SJCRH30 (cell line): Measurements from ENCODE around the gene EFHC2. TPM values are rescaled to one million over a fixed set of nuclear protein-coding genes. Genes with fewer than 3 reads are reported as not detected.
"Not testable (repeated sequence)": the region's sequence is repeated elsewhere in the genome, so short reads cannot be mapped to it uniquely, and the experiment has no call there.

Source experiments
- DNase-seq, 2 experiments: peaks; one replicate each; pipeline ENCODE4 v3.0.0-alpha.2; 2015 to 2020
- H3K27ac ChIP-seq: fragments of 250-450 bp; sonication (Bioruptor Pico); 2 replicates; pipeline ENCODE4 v1.5.1; 2020; ENCODE audit warnings: mild to moderate bottlenecking, moderate library complexity
- H3K27me3 ChIP-seq: fragments of 250-450 bp; sonication (Bioruptor Pico); 2 replicates; pipeline ENCODE4 v1.5.1; 2020; ENCODE audit warnings: mild to moderate bottlenecking, moderate library complexity
- H3K36me3 ChIP-seq: fragments of 250-450 bp; sonication (Bioruptor Pico); 2 replicates; pipeline ENCODE4 v1.5.1; 2020; ENCODE audit warnings: mild to moderate bottlenecking, moderate library complexity
- H3K4me1 ChIP-seq: fragments of 250-450 bp; sonication (Bioruptor Pico); 2 replicates; pipeline ENCODE4 v1.5.1; 2020; ENCODE audit warnings: mild to moderate bottlenecking, moderate library complexity
- H3K4me3 ChIP-seq: fragments of 250-450 bp; sonication (Bioruptor Pico); 2 replicates; pipeline ENCODE4 v1.5.1; 2020; ENCODE audit warnings: mild to moderate bottlenecking, moderate library complexity
- H3K9me3 ChIP-seq: fragments of 250-450 bp; sonication (Bioruptor Pico); replicated peaks from 2 replicates; pipeline ENCODE4 v1.5.1; 2020; ENCODE audit warnings: mild to moderate bottlenecking, moderate library complexity
- total RNA-seq: library from RNA; depleted of rRNA; stranded (reverse); fragments of >200 nt; shearing (Covaris generic); gene quantifications from 2 replicates; pipeline ENCODE4 v1.2.3, GENCODE V29; 2014

The EFHC2 gene
- total RNA-seq, 1 experiment from 2014 or later, result 0.04 TPM

DNA sequence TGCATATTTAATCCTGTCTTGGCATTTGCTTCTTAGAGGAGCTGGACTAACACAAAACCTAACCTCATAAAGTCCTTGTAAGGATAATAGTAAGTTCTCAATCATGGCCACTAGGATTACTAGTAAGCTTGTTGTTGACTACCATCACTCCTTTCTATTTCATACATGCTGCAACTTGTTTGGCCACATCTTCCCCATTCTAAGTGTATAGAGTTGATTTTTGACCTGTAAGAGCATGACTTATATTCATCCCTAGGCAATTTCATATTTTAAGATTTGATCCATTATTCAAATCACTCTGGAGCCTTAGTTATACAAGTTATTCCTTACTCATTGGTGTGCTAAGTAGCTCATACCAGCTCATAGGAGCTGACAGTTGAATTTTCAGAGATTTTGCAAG is 109.4 kb downstream of the EFHC2 start:
- Histone ChIP-seq H3K36me3 (no peaks in the 10 kb centered on the region), H3K27ac (no peak overlapping the region), H3K4me1 (no peaks in the 10 kb centered on the region), H3K9me3 (no peaks in the 10 kb centered on the region), H3K27me3 (no peaks in the 10 kb centered on the region), H3K4me3 (no peak overlapping the region)
- no peak for DNase-seq

DNA sequence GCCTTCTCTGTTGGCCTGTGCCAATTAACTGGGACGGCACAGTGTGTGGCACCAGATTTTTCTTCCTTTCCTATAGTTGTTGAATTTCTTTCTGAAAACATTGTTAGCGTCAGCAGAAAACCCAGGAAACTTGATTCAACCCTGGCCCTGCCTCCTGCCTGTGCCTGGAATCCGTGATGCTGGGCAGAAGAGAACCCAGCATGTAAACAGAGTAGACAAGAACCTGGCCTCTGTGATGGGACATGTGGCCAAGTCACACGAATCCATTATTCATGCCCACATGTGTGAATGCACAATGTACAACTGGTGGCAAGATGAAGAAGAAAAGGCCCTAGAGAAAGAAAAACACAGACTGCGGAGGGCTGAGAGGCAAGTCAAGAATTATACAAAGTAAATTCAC is 111.4 kb downstream of the EFHC2 start:
- Histone ChIP-seq H3K36me3 (no peaks in the 10 kb centered on the region), H3K4me1 (no peaks in the 10 kb centered on the region), H3K27ac (no peak overlapping the region), H3K9me3 (no peaks in the 10 kb centered on the region), H3K27me3 (no peaks in the 10 kb centered on the region), H3K4me3 (no peak overlapping the region)
- no peak for DNase-seq

DNA sequence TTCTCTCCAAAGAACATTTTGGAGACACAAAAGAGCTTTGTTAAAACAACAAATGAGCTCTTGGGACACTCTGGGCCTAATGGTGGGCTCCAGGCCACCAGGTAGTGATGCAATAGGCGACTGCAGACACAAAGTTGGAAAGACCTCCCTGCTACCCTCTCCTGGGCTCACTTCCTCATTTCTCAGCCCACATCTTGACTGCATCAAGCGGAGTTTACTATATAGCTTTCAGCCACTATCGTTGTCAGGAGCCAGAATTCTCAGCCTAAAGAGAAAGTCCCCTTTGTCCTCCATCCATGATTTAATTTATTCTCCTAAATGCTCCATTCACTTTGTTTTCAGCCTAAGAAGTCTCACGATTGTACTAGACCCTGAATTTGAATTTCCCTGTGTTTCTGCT is 114.9 kb downstream of the EFHC2 start:
- Histone ChIP-seq H3K9me3 (no peaks in the 10 kb centered on the region), H3K4me3 (no peak overlapping the region), H3K36me3 (no peaks in the 10 kb centered on the region), H3K27ac (no peak overlapping the region), H3K4me1 (no peaks in the 10 kb centered on the region), H3K27me3 (no peaks in the 10 kb centered on the region)
- DNase-seq, result no peak

DNA sequence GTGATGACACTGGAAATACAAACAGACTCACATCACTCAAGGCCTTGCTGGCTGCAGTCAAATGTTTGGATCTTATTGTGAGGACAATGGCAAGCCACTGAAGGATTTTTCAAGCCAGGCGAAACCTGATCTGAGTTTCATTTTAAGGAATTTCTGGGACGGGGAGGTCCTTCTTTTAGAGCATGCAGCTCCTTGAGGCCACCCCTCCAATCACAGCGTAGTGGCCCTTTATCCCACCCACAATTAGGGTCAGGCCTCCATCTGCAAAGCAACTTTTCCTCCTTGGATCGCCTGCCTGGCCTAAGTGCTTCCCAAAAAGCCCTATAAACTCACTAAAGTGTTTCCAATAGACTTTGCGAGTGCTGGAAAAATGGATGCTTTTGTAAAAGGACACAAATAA is 115.5 kb downstream of the EFHC2 start:
- H3K36me3 ChIP-seq, result no peaks in the 10 kb centered on the region

DNA sequence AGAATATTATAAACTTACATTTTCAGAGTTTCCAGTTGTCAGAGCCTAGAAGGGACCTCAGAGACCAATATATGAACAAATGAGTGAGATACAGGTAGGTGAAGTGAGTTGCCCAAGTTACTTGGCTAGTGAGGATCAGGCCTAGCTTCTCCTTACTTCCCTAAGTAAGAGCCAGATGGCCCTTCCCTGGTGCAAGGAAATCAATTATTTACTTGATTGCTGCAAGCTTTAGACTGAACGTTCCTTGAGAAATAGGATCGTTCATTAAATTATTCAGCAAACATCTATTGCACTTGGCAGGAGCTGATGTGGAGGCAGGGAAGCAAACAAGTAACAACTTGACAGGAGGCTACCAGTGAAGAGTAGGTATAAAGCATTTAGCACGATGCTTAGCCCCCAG is 117.8 kb downstream of the EFHC2 start:
- no peak for DNase-seq
- H3K4me3 ChIP-seq, result no peak overlapping the region
- no peak overlapping the region for H3K27ac ChIP-seq
- H3K36me3 ChIP-seq, result no peaks in the 10 kb centered on the region
- no peaks in the 10 kb centered on the region for H3K4me1 ChIP-seq
- no peaks in the 10 kb centered on the region for H3K9me3 ChIP-seq
- H3K27me3 ChIP-seq, result no peaks in the 10 kb centered on the region

More for the DNA sequence above, 115.5 kb downstream of the EFHC2 start:
- no peak overlapping the region for H3K4me3 ChIP-seq
- no peaks in the 10 kb centered on the region for H3K27me3 ChIP-seq
- H3K4me1 ChIP-seq, result no peaks in the 10 kb centered on the region
- no peak overlapping the region for H3K27ac ChIP-seq
- no peaks in the 10 kb centered on the region for H3K9me3 ChIP-seq
- DNase-seq, result no peak

DNA sequence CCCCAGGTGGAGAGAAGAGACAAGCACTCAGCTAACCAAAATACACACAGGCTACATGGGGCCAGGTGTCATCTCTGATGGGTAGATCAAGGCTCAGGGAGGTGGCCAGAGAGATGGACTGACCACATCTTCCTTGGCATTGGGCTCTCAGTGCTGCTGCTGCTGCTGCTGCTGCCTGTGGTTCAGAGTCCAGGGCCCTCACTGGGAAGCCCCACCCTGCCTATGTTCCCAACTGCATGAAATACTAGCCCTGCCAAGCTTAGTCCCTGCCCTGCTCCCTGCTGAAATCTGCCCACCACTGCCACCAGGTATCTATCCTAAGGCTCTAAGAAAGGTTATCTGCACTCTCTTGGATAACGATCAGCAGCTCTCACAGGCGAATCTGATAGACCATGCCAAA is 118.7 kb downstream of the EFHC2 start:
- Histone ChIP-seq H3K27ac (no peak overlapping the region), H3K36me3 (no peaks in the 10 kb centered on the region), H3K9me3 (no peaks in the 10 kb centered on the region), H3K27me3 (no peaks in the 10 kb centered on the region), H3K4me3 (no peak overlapping the region), H3K4me1 (no peaks in the 10 kb centered on the region)
- no peak for DNase-seq

DNA sequence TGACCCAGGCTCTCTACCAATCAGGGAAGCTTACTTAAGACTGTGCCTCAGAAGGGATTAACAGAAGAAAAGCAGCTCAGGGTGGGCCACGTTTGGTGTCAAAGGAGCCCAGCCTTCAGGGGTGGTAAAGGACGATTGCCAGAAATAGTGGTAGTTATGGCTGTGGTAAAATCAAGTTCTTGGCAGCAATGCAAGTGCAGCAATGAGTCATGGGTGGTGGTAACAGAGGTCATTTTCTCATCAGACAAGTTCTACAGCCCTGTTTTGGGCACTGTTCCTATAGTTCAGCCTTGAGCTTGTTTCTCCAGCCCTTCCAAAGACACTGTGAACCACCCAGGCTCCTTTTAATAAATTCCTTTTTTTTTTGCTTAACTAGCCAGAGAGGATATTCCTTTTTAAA is 120.3 kb downstream of the EFHC2 start:
- Histone ChIP-seq H3K27me3 (no peaks in the 10 kb centered on the region), H3K36me3 (no peaks in the 10 kb centered on the region), H3K4me1 (no peaks in the 10 kb centered on the region), H3K27ac (no peak overlapping the region), H3K9me3 (no peaks in the 10 kb centered on the region), H3K4me3 (no peak overlapping the region)
- DNase-seq, result no peak

DNA sequence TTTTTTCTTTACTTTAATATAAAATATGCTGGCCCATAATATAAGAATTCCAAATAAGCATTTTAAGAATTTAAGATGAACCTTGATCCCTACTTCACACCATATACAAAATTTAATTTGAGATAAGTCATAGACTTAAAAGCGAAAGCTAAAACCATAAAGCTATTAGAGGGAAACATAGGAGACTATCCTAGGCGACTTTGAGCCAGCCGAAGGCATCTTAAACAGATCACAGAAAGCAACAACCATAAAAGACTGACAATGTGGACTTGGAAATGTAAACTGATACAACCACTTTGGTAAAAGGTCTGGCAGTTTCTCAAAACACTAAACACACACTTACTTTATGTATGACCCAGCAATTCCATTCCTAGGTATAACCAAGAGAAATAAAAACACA is 125.0 kb downstream of the EFHC2 start:
- Histone ChIP-seq H3K27ac (no peak overlapping the region), H3K4me3 (no peak overlapping the region)
- no peak for DNase-seq

DNA sequence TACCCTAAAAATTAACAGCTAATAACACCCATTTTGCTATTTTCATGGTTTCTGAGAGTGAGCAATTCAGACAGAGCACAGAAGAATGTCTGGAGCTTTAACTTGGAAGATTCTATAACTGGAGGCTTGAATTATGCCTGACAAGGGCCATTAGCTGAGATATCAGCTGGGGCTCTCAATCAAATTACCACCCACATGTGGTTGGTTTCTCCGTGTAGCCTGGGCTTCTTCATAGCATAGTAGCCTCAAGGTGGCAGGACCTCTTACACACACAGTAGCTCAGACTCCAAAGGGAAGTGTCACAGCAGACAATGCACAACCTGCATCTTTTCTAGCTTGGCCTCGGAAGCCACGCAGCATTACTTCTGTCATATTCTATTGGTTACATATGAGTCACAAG is 127.3 kb downstream of the EFHC2 start:
- Histone ChIP-seq H3K4me3 (no peak overlapping the region), H3K27me3 (no peaks in the 10 kb centered on the region), H3K36me3 (no peaks in the 10 kb centered on the region), H3K27ac (no peak overlapping the region), H3K9me3 (no peaks in the 10 kb centered on the region), H3K4me1 (no peaks in the 10 kb centered on the region)
- DNase-seq, result peak in 1 of 2 experiments; percentile 4

More for the DNA sequence above, 125.0 kb downstream of the EFHC2 start:
- no peaks in the 10 kb centered on the region for H3K4me1 ChIP-seq
- no peaks in the 10 kb centered on the region for H3K9me3 ChIP-seq
- no peaks in the 10 kb centered on the region for H3K36me3 ChIP-seq
- no peaks in the 10 kb centered on the region for H3K27me3 ChIP-seq

DNA sequence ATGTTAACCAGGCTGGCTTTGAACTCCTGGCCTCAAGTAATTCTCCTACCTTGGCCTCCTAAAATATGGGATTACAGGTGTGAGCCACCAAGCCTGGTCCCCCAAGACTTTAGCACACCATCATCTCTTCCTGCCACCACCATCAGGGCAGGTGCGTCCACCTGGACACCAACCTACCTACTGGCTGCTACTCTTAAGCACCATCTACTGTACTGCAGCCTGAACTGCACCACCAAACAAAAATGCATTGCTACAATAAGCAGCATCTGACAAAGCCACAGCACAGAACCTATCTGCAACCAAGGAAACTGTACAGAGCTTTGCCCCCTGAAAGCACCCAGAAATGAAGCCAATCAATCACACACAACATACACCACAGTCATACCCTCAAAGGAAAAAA is 139.7 kb downstream of the EFHC2 start:
- Histone ChIP-seq H3K27ac (no peak overlapping the region), H3K4me3 (no peak overlapping the region), H3K4me1 (no peaks in the 10 kb centered on the region), H3K27me3 (no peaks in the 10 kb centered on the region), H3K36me3 (no peaks in the 10 kb centered on the region), H3K9me3 (no peaks in the 10 kb centered on the region)
- DNase-seq, result no peak

DNA sequence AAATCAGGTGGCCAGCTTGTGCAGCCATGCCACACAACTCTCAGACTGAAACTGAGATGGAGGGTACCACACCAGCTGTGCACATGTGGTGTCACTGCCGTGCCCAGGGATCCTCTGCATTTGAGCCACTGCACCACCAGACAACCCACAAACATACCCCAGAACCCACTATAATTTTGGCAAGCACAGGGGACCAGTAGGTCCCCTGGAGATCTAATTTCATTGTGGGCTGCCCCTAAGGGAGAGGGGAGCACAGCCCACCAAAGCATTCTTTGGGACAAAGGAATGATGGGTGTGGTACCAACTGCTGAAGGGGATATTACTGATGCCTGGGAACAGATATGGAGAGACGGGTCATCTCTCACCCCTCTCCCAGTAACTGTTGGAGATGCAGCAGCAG is 140.9 kb downstream of the EFHC2 start:
- DNase-seq, result no peak
- H3K4me1 ChIP-seq, result no peaks in the 10 kb centered on the region
- H3K9me3 ChIP-seq, result no peaks in the 10 kb centered on the region
- no peaks in the 10 kb centered on the region for H3K27me3 ChIP-seq
- H3K27ac ChIP-seq, result no peak overlapping the region
- no peaks in the 10 kb centered on the region for H3K36me3 ChIP-seq
- H3K4me3 ChIP-seq, result no peak overlapping the region

DNA sequence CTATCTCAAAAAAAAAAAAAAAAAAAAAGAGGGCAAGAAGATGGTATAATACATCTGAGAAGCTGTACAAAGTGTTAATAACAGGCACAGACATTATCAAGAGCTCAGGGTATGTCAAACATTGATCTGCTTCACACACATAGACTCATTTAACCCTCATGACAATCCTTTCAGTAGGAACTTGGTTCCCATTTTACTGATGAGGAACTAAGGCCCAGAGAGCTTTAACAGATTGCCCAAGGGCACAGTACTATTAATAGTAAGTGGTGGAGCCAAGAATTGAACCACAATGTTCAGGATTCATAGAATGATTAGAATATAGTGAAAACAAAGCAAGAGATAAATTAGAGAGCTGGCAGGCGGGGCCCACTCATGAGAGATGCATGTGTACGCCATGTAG is 154.4 kb downstream of the EFHC2 start:
- H3K4me3 ChIP-seq, result no peak overlapping the region

DNA sequence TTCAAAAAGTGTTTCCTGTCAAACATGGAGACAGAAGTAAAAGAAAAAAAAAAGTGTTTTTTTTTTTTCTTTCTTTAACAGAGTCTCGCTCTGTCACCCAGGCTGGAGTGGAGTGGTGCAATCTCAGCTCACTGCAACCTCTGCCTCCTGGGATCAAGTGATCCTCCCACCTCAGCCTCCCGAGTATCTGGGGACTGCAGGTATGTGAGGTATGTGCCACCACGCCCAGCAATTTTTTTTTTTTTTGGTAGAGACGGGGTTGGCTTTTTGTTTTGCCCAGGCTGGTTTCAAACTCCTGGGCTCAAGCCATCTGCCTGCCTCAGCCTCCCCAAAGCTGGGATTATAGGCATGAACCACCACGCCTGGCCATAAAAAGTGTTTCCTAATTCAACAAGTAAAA is 155.6 kb downstream of the EFHC2 start:
- H3K4me3 ChIP-seq, H3K9me3 ChIP-seq, H3K4me1 ChIP-seq, H3K36me3 ChIP-seq, H3K27me3 ChIP-seq, DNase-seq, H3K27ac ChIP-seq: not testable (repeated sequence)

More for the DNA sequence above, 154.4 kb downstream of the EFHC2 start:
- DNase-seq, result no peak
- Histone ChIP-seq H3K4me1 (no peaks in the 10 kb centered on the region), H3K27me3 (no peaks in the 10 kb centered on the region), H3K36me3 (no peaks in the 10 kb centered on the region), H3K27ac (no peak overlapping the region), H3K9me3 (no peaks in the 10 kb centered on the region)

DNA sequence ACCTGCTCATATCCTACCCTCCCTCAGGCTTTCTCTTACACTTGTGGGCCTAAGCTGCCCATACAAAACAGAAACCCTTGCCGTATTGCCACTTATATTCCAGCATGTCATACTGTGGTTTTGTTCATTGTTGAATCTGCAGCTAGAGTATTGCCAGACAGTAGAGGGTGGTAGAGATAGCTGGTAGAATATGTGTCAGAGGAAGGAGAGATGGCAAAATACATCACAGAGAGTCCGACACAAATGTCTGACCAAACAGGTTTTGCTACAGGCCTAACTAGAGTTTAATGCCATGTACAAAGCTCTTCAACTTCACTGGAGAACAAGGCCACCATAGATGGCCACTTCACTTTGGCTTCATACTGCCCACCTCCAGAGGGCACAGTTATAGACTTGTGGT is 160.1 kb downstream of the EFHC2 start:
- Histone ChIP-seq H3K9me3 (no peaks in the 10 kb centered on the region), H3K4me1 (no peaks in the 10 kb centered on the region), H3K36me3 (no peaks in the 10 kb centered on the region), H3K27ac (no peak overlapping the region), H3K27me3 (no peaks in the 10 kb centered on the region), H3K4me3 (no peak overlapping the region)
- no peak for DNase-seq

DNA sequence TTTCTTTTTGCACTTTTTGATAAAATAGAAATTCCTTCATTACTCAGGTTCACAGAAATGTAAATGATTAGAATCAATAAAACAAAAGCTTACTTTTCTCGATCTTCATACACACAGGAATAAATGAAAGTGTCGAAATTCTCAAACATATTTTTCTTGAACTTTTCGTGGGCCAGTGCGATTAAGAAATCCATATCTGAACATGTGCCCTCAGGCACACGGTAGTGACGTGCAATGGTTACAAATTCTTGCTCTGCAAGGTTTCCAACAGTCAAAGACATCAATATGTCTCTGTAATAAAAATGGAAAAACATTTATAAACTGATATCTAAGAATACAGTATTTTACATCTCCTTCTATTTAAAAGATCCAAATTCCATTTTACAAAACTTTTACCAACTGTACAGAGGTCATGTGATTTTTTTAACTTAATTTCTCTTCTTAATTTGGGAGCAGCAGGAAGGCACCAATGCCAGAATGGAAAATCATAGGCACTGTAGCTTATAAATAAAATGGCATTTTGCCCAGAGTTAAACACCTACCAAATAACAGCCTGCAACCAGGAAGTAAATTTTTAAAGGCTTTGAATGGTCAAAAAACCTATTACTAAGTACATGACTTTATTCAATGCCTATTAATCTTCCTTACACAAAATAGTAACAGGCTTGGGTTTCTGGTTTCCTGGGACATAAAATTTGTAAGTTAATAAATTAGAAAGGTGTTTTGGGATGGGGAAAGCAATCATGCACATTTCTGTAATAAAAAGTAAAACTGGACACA is 165.0 kb downstream of the EFHC2 start:
- no peak overlapping the region for H3K27ac ChIP-seq

DNA sequence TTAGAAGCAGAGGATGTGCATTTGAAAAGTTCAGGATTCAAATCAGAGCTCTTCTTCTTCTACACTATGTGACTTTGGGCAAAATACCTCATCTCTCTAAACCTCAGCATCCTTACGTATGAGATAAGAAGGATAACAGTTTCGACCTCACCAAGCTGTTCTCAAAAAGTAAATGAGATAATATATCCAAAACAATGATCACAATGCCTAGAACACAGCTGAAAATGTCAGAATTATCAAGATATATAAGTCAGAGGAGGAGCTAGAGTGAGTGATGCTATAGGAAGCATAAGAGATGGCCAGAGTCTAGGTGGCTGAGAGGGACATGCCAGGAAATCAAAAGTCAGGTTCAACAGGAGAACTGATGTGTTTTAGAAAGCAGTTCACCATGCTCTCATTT is 168.0 kb downstream of the EFHC2 start:
- Histone ChIP-seq H3K36me3 (no peaks in the 10 kb centered on the region), H3K9me3 (no peaks in the 10 kb centered on the region), H3K4me3 (no peak overlapping the region), H3K27ac (no peak overlapping the region), H3K4me1 (no peaks in the 10 kb centered on the region), H3K27me3 (no peaks in the 10 kb centered on the region)
- DNase-seq, result no peak

More for the DNA sequence above, 165.0 kb downstream of the EFHC2 start:
- H3K4me3 ChIP-seq, result no peak overlapping the region
- no peaks in the 10 kb centered on the region for H3K4me1 ChIP-seq
- H3K9me3 ChIP-seq, result no peaks in the 10 kb centered on the region
- no peak for DNase-seq
- no peaks in the 10 kb centered on the region for H3K36me3 ChIP-seq
- no peaks in the 10 kb centered on the region for H3K27me3 ChIP-seq
